ENCODE measurements around the gene ZBED6. TPM values are rescaled to one million over a fixed set of nuclear protein-coding genes. Genes with fewer than 3 reads are reported as not detected.
"Not testable (repeated sequence)": the region's sequence is repeated elsewhere in the genome, so short reads cannot be mapped to it uniquely, and the experiment has no call there.

ZBED6 gene
- total and polyA plus RNA-seq, 2 experiments from 2014 or later: 1.7 to 28.7 TPM

DNA sequence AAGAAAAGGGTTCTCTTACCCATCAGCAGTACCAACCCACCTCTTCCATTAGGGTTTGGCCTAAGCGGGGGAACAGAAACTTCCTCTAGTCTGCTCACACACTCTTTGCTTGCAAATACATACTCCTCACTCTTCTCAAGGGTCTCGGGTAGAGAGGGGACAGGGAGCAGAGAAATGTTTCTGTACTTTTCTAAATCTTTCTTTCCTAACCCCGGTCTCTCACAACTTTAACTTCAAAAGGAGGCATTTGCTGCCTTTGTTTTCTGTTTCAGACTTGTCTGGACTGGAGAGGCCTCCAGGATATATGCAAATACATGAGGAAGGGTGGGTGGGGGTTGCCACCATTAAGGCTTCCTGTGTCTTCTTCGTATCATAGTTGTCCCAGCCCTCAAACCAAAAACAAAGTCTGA is 41.0 kb upstream of the ZBED6 start:
- H3K27me3 ChIP-seq (replicated peaks; ENCODE audit: insufficient read depth): no peaks in the 10 kb centered on the region
- H3K4me1 ChIP-seq (ENCODE audit: insufficient read depth): no peaks in the 10 kb centered on the region
- DNase-seq: no peak
- no peaks in the 10 kb centered on the region for H3K36me3 ChIP-seq (ENCODE audit: low read depth)
- no peaks in the 10 kb centered on the region for H3K79me2 ChIP-seq (ENCODE audit: insufficient read depth)
- no peaks in the 10 kb centered on the region for H4K20me1 ChIP-seq (ENCODE audit: insufficient read depth)
- no peak overlapping the region for H3K4me3 ChIP-seq
- in situ Hi-C loops (cut with MboI): no loop called here
- WGBS, 2 experiments (ENCODE audit: low coverage in 1 of 2, low lambda C conversion rate in 2 of 2, missing lambda C conversion rate in 2 of 2): 89 to 90% methylated on average over 4 of the region's 4 CpGs
- H3K4me2 ChIP-seq (ENCODE audit: unreplicated experiment): no peak overlapping the region
- no peak overlapping the region for H3K27ac ChIP-seq
- no peaks in the 10 kb centered on the region for H3K9me2 ChIP-seq (ENCODE audit: insufficient read depth)
- TF ChIP-seq EZH2phosphoT487 (IDR thresholded peaks at IDR 0.05; ENCODE audit: insufficient read depth, low read depth) (no peak), EZH2 (IDR thresholded peaks at IDR 0.05; ENCODE audit: insufficient read depth, poor library complexity, severe bottlenecking) (no peak)
- no peak overlapping the region for H3K9ac ChIP-seq
- H3K9me3 ChIP-seq (ENCODE audit: low read depth): no peaks in the 10 kb centered on the region
- 0 out of 2 replicates have a peak, but pooled peaks cover 5% of the 10 kb centered on the region for H3F3A ChIP-seq (ENCODE audit: insufficient read depth)
- no peak overlapping the region for H2AFZ ChIP-seq

DNA sequence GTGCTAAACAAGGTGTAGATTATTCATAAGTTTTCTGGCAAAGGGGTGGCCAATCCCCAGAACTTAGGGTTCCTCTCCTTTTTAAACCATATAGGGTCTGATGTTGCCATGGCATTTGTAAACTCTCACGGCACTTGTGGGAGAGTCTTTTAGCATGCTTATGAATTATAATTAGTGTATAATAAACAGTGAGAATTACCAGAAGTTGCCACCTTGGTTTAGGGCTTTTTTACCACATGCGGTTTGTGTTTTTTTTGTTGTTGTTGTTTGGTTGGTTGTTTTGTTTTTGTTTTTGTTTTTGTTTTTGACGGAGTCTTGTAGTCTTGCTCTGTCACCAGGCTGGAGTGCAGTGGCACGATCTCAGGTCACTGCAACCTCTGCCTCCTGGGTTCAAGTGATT is 39.4 kb upstream of the ZBED6 start:
- Histone ChIP-seq H3K4me3 (no peak overlapping the region), H2AFZ (no peak overlapping the region), H3K27ac (no peak overlapping the region), H3K4me1 (ENCODE audit: insufficient read depth) (no peaks in the 10 kb centered on the region), H3F3A (ENCODE audit: insufficient read depth) (no peaks in the 10 kb centered on the region), H3K9me2 (ENCODE audit: insufficient read depth) (no peaks in the 10 kb centered on the region), H3K9ac (no peak overlapping the region), H3K27me3 (replicated peaks; ENCODE audit: insufficient read depth) (no peaks in the 10 kb centered on the region), H3K4me2 (ENCODE audit: unreplicated experiment) (no peak overlapping the region), H3K9me3 (ENCODE audit: low read depth) (no peaks in the 10 kb centered on the region), H3K36me3 (ENCODE audit: low read depth) (no peaks in the 10 kb centered on the region), H3K79me2 (ENCODE audit: insufficient read depth) (no peaks in the 10 kb centered on the region), H4K20me1 (ENCODE audit: insufficient read depth) (no peaks in the 10 kb centered on the region)
- TF ChIP-seq EZH2phosphoT487 (IDR thresholded peaks at IDR 0.05; ENCODE audit: insufficient read depth, low read depth) (no peak), EZH2 (IDR thresholded peaks at IDR 0.05; ENCODE audit: insufficient read depth, poor library complexity, severe bottlenecking) (no peak)
- no peak for DNase-seq
- in situ Hi-C loops (cut with MboI): no loop called here
- 82 to 83% methylated on average over 4 of the region's 4 CpGs for WGBS, 2 experiments (ENCODE audit: low coverage in 1 of 2, low lambda C conversion rate in 2 of 2, missing lambda C conversion rate in 2 of 2)

DNA sequence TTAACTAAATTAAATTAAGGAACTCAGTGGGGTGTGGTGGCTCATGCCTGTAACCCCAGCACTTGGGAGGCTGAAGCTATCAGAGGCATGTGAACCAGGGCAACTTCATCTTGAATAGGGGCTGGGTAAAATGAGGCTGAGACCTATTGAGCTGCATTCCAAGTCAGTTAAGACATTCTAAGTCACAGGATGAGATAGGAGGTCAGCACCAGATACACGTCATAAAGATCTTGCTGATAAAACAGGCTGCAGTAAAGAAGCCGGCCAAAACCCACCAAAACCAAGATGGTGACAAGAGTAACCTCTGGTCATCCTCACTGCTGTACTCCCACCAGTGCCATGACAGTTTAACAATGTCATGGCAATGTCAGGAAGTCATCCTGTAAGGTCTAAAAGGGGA is 36.7 kb upstream of the ZBED6 start:
- H3K4me3 ChIP-seq; H3K79me2 ChIP-seq (ENCODE audit: insufficient read depth); H3K9me2 ChIP-seq (ENCODE audit: insufficient read depth); H3F3A ChIP-seq (ENCODE audit: insufficient read depth); H3K9me3 ChIP-seq (ENCODE audit: low read depth); H3K9ac ChIP-seq; H3K36me3 ChIP-seq (ENCODE audit: low read depth); H3K27me3 ChIP-seq (replicated peaks; ENCODE audit: insufficient read depth); H3K4me1 ChIP-seq (ENCODE audit: insufficient read depth); H4K20me1 ChIP-seq (ENCODE audit: insufficient read depth); H3K4me2 ChIP-seq (ENCODE audit: unreplicated experiment); in situ Hi-C loops (cut with MboI); DNase-seq; H3K27ac ChIP-seq; H2AFZ ChIP-seq: not testable (repeated sequence)
- WGBS, 2 experiments (ENCODE audit: low coverage in 1 of 2, low lambda C conversion rate in 2 of 2, missing lambda C conversion rate in 2 of 2): 90 to 93% methylated on average over 2 of the region's 2 CpGs

DNA sequence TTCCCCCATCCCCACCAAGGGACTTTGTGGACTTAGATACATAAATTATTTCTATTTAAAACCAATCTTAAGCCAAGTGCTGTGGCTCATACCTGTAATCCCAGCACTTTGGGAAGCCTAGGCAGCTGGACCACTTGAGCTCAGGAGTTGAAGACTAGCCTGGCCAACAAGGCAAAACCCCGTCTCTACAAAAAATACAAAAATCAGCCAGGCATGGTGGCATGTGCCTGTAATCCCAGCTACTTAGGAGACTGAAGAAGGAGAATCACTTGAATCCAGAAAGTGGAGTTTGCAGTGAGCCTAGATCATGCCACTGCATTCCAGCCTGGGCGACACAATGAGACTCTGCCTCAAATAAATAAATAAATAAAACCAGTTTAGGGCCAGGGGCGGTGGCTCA is 34.9 kb upstream of the ZBED6 start:
- Histone ChIP-seq H3F3A (ENCODE audit: insufficient read depth) (no peaks in the 10 kb centered on the region), H3K27me3 (replicated peaks; ENCODE audit: insufficient read depth) (no peaks in the 10 kb centered on the region), H3K9ac (no peak overlapping the region), H3K4me2 (ENCODE audit: unreplicated experiment) (no peak overlapping the region), H3K27ac (no peak overlapping the region), H3K4me3 (no peak overlapping the region), H3K9me3 (ENCODE audit: low read depth) (no peaks in the 10 kb centered on the region), H2AFZ (no peak overlapping the region), H3K36me3 (ENCODE audit: low read depth) (no peaks in the 10 kb centered on the region), H3K9me2 (ENCODE audit: insufficient read depth) (no peaks in the 10 kb centered on the region), H4K20me1 (ENCODE audit: insufficient read depth) (no peaks in the 10 kb centered on the region), H3K79me2 (ENCODE audit: insufficient read depth) (no peaks in the 10 kb centered on the region), H3K4me1 (ENCODE audit: insufficient read depth) (no peaks in the 10 kb centered on the region)
- 83 to 84% methylated on average over 3 of the region's 3 CpGs for WGBS, 2 experiments (ENCODE audit: low coverage in 1 of 2, low lambda C conversion rate in 2 of 2, missing lambda C conversion rate in 2 of 2)
- in situ Hi-C loops (cut with MboI): no loop called here
- TF ChIP-seq EZH2 (IDR thresholded peaks at IDR 0.05; ENCODE audit: insufficient read depth, poor library complexity, severe bottlenecking) (no peak), EZH2phosphoT487 (IDR thresholded peaks at IDR 0.05; ENCODE audit: insufficient read depth, low read depth) (no peak)
- no peak for DNase-seq

DNA sequence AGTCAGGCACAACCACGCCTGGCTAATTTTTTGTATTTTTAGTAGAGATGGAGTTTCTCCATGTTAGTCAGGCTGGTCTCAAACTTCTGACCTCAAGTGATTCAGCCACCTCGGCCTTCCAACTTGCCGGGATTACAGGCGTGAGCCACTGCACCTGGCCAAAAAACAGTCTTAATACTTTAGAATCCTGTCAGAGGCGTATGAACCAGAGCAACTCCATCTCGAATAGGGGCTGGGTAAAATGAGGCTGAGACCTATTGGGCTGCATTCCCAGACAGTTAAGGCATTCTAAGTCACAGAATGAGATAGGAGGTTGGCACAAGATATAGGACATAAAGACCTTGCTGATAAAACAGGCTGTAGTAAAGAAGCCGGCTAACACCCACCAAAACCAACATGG is 33.5 kb upstream of the ZBED6 start:
- H3K27ac ChIP-seq; H3K36me3 ChIP-seq (ENCODE audit: low read depth); H3K4me3 ChIP-seq; H3F3A ChIP-seq (ENCODE audit: insufficient read depth); H3K4me1 ChIP-seq (ENCODE audit: insufficient read depth); H2AFZ ChIP-seq; DNase-seq; H3K9me3 ChIP-seq (ENCODE audit: low read depth); H3K9me2 ChIP-seq (ENCODE audit: insufficient read depth); H3K9ac ChIP-seq; H4K20me1 ChIP-seq (ENCODE audit: insufficient read depth); H3K79me2 ChIP-seq (ENCODE audit: insufficient read depth); in situ Hi-C loops (cut with MboI); H3K27me3 ChIP-seq (replicated peaks; ENCODE audit: insufficient read depth); H3K4me2 ChIP-seq (ENCODE audit: unreplicated experiment): not testable (repeated sequence)
- 71 to 72% methylated on average over 7 of the region's 7 CpGs for WGBS, 2 experiments (ENCODE audit: low coverage in 1 of 2, low lambda C conversion rate in 2 of 2, missing lambda C conversion rate in 2 of 2)
